ENCODE measurements around the gene CLUH.

Gene CLUH, protein sequence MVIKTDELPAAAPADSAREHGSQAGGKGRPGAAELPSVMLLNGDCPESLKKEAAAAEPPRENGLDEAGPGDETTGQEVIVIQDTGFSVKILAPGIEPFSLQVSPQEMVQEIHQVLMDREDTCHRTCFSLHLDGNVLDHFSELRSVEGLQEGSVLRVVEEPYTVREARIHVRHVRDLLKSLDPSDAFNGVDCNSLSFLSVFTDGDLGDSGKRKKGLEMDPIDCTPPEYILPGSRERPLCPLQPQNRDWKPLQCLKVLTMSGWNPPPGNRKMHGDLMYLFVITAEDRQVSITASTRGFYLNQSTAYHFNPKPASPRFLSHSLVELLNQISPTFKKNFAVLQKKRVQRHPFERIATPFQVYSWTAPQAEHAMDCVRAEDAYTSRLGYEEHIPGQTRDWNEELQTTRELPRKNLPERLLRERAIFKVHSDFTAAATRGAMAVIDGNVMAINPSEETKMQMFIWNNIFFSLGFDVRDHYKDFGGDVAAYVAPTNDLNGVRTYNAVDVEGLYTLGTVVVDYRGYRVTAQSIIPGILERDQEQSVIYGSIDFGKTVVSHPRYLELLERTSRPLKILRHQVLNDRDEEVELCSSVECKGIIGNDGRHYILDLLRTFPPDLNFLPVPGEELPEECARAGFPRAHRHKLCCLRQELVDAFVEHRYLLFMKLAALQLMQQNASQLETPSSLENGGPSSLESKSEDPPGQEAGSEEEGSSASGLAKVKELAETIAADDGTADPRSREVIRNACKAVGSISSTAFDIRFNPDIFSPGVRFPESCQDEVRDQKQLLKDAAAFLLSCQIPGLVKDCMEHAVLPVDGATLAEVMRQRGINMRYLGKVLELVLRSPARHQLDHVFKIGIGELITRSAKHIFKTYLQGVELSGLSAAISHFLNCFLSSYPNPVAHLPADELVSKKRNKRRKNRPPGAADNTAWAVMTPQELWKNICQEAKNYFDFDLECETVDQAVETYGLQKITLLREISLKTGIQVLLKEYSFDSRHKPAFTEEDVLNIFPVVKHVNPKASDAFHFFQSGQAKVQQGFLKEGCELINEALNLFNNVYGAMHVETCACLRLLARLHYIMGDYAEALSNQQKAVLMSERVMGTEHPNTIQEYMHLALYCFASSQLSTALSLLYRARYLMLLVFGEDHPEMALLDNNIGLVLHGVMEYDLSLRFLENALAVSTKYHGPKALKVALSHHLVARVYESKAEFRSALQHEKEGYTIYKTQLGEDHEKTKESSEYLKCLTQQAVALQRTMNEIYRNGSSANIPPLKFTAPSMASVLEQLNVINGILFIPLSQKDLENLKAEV (N-terminal part only)
- 49.3 to 59.6 (median 53.8) reads per million in 3 donors for total RNA-seq

- Histone ChIP-seq H3K9me3 (ENCODE audit: control insufficient read depth, low read length) (no peaks in the 10 kb centered on the region), H3K27ac (ENCODE audit: insufficient read depth, low read length, poor library complexity, severe bottlenecking) (peak within 1 kb of the TSS; percentile 51), H3K4me3 (ENCODE audit: insufficient read depth, low read depth, low read length, poor library complexity, severe bottlenecking) (peak within 1 kb of the TSS; percentile 69), H3K27me3 (replicated peaks; ENCODE audit: control insufficient read depth, insufficient read depth, low read length, poor library complexity, severe bottlenecking) (no peaks in the 10 kb centered on the region), H3K36me3 (ENCODE audit: control insufficient read depth, insufficient read depth, low read length) (no peaks in the 10 kb centered on the region), H3K4me1 (ENCODE audit: control insufficient read depth, insufficient read depth, low read length, poor library complexity, severe bottlenecking) (peaks cover 26% of the 10 kb centered on the region)
- peak; percentile 89 to 93 (median 92) for DNase-seq
Observed at GRCh38 chr17:2711608-2712299, at the start of gene CLUH. Gene CLUH (minus strand): TSS chr17:2711764. CDS start chr17:2711661, 103 bp downstream.

GRCh38 chr17:2758870-2759269 lies 47.3 kb upstream of the CLUH start:
- DNase-seq: no peak
- H3K9me3 ChIP-seq (ENCODE audit: control insufficient read depth, low read length): no peaks in the 10 kb centered on the region
- H3K4me3 ChIP-seq (ENCODE audit: insufficient read depth, low read depth, low read length, poor library complexity, severe bottlenecking): no peak overlapping the region
- H3K27ac ChIP-seq (ENCODE audit: insufficient read depth, low read length, poor library complexity, severe bottlenecking): no peak overlapping the region
- H3K27me3 ChIP-seq (replicated peaks; ENCODE audit: control insufficient read depth, insufficient read depth, low read length, poor library complexity, severe bottlenecking): peaks cover 19% of the 10 kb centered on the region
- H3K4me1 ChIP-seq (ENCODE audit: control insufficient read depth, insufficient read depth, low read length, poor library complexity, severe bottlenecking): peaks cover 11% of the 10 kb centered on the region
- H3K36me3 ChIP-seq (ENCODE audit: control insufficient read depth, insufficient read depth, low read length): no peaks in the 10 kb centered on the region

GRCh38 chr17:2755891-2756724 lies 44.5 kb upstream of the CLUH start:
- peaks cover 11% of the 10 kb centered on the region for H3K4me1 ChIP-seq (ENCODE audit: control insufficient read depth, insufficient read depth, low read length, poor library complexity, severe bottlenecking)
- peaks cover 19% of the 10 kb centered on the region for H3K27me3 ChIP-seq (replicated peaks; ENCODE audit: control insufficient read depth, insufficient read depth, low read length, poor library complexity, severe bottlenecking)
- H3K9me3 ChIP-seq (ENCODE audit: control insufficient read depth, low read length): no peaks in the 10 kb centered on the region
- peak overlapping the region; percentile 32 for H3K4me3 ChIP-seq (ENCODE audit: insufficient read depth, low read depth, low read length, poor library complexity, severe bottlenecking)
- no peaks in the 10 kb centered on the region for H3K36me3 ChIP-seq (ENCODE audit: control insufficient read depth, insufficient read depth, low read length)
- H3K27ac ChIP-seq (ENCODE audit: insufficient read depth, low read length, poor library complexity, severe bottlenecking): no peak overlapping the region
- no peak for DNase-seq

GRCh38 chr17:2751491-2751890 lies 39.9 kb upstream of the CLUH start:
- Histone ChIP-seq H3K27ac (ENCODE audit: insufficient read depth, low read length, poor library complexity, severe bottlenecking) (no peak overlapping the region), H3K27me3 (replicated peaks; ENCODE audit: control insufficient read depth, insufficient read depth, low read length, poor library complexity, severe bottlenecking) (peaks cover 25% of the 10 kb centered on the region), H3K4me1 (ENCODE audit: control insufficient read depth, insufficient read depth, low read length, poor library complexity, severe bottlenecking) (peaks cover 15% of the 10 kb centered on the region), H3K9me3 (ENCODE audit: control insufficient read depth, low read length) (no peaks in the 10 kb centered on the region), H3K36me3 (ENCODE audit: control insufficient read depth, insufficient read depth, low read length) (no peaks in the 10 kb centered on the region), H3K4me3 (ENCODE audit: insufficient read depth, low read depth, low read length, poor library complexity, severe bottlenecking) (no peak overlapping the region)
- DNase-seq: no peak

DNA sequence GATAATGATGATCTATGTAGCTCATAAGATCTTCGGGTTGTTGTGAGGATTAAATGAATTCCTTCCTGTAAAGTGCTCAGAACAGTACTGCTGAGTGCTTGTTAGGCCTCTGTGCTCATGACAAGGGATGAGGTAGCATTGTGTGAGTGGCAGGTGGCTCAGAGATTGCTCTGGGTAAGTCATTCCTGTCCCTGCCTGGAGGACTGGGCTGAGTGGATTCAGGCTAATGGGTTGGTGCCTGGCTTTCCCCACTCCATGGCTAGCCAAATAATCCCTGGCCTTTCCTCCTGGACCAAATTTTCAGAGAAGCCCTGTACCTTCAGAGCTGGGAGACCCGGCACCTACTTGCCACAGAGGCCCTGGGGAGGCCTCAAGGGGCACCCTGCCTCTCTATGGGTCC lies 39.2 kb upstream of the CLUH start:
- Histone ChIP-seq H3K27me3 (replicated peaks; ENCODE audit: control insufficient read depth, insufficient read depth, low read length, poor library complexity, severe bottlenecking) (peaks cover 19% of the 10 kb centered on the region), H3K9me3 (ENCODE audit: control insufficient read depth, low read length) (no peaks in the 10 kb centered on the region), H3K4me1 (ENCODE audit: control insufficient read depth, insufficient read depth, low read length, poor library complexity, severe bottlenecking) (peaks cover 7% of the 10 kb centered on the region), H3K4me3 (ENCODE audit: insufficient read depth, low read depth, low read length, poor library complexity, severe bottlenecking) (no peak overlapping the region), H3K36me3 (ENCODE audit: control insufficient read depth, insufficient read depth, low read length) (no peaks in the 10 kb centered on the region), H3K27ac (ENCODE audit: insufficient read depth, low read length, poor library complexity, severe bottlenecking) (no peak overlapping the region)
- DNase-seq: no peak

- Histone ChIP-seq H3K36me3 (ENCODE audit: control insufficient read depth, insufficient read depth, low read length) (no peaks in the 10 kb centered on the region), H3K4me3 (ENCODE audit: insufficient read depth, low read depth, low read length, poor library complexity, severe bottlenecking) (no peak overlapping the region), H3K27ac (ENCODE audit: insufficient read depth, low read length, poor library complexity, severe bottlenecking) (no peak overlapping the region), H3K4me1 (ENCODE audit: control insufficient read depth, insufficient read depth, low read length, poor library complexity, severe bottlenecking) (peaks cover 5% of the 10 kb centered on the region), H3K27me3 (replicated peaks; ENCODE audit: control insufficient read depth, insufficient read depth, low read length, poor library complexity, severe bottlenecking) (peaks cover 15% of the 10 kb centered on the region), H3K9me3 (ENCODE audit: control insufficient read depth, low read length) (no peaks in the 10 kb centered on the region)
- peak; percentile 27 to 53 (median 48) for DNase-seq
Observed at GRCh38 chr17:2749784-2750181, 38.2 kb upstream of the CLUH start.

DNA sequence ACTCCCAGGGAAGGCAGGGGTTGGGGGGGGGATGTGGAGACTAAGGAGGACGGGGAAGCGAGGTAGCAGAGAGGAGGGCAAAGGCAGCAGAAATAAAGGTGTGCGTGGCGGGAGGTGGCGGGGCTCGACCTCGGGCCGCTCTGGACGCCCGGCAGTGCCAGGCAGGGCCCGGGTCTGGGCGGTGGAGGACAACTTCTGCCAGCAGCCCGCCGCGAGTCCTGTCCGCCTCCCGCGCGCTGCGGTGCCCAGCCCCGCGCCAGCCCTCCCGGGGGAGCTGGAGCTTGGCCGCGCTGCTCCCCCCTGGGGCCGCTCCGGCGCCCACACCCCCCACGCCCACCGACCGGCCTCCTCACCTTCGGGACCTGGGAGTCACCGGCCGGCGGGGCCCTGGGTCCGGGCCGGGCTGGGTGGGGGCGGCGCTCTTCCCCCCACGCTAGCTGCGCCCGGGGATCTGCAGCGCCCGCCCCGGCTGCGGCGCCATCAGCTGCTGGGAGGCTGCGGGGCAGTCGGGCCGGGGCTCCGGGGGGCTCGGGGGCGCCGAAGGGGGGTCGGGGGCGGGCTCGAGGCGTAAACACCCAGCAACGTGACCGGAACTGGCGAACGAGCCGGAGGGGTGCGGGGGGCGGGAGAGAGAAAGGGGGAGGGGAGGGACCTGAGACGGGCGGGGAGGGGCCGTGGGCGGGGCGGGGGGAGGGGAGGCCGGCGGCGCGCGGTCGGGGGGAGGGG lies 37.7 kb upstream of the CLUH start, which contains the start of gene CCDC92B:
Gene CCDC92B (minus strand): TSS at position 595 of the 726 bp plus-strand sequence. CDS start 14,507 bp downstream, outside the sequence.
- Histone ChIP-seq H3K36me3 (ENCODE audit: control insufficient read depth, insufficient read depth, low read length) (no peaks in the 10 kb centered on the region), H3K27ac (ENCODE audit: insufficient read depth, low read length, poor library complexity, severe bottlenecking) (no peak within 1 kb of the TSS), H3K4me1 (ENCODE audit: control insufficient read depth, insufficient read depth, low read length, poor library complexity, severe bottlenecking) (peaks cover 5% of the 10 kb centered on the region), H3K27me3 (replicated peaks; ENCODE audit: control insufficient read depth, insufficient read depth, low read length, poor library complexity, severe bottlenecking) (peaks cover 15% of the 10 kb centered on the region), H3K4me3 (ENCODE audit: insufficient read depth, low read depth, low read length, poor library complexity, severe bottlenecking) (no peak within 1 kb of the TSS), H3K9me3 (ENCODE audit: control insufficient read depth, low read length) (no peaks in the 10 kb centered on the region)
- DNase-seq: no peak

DNA sequence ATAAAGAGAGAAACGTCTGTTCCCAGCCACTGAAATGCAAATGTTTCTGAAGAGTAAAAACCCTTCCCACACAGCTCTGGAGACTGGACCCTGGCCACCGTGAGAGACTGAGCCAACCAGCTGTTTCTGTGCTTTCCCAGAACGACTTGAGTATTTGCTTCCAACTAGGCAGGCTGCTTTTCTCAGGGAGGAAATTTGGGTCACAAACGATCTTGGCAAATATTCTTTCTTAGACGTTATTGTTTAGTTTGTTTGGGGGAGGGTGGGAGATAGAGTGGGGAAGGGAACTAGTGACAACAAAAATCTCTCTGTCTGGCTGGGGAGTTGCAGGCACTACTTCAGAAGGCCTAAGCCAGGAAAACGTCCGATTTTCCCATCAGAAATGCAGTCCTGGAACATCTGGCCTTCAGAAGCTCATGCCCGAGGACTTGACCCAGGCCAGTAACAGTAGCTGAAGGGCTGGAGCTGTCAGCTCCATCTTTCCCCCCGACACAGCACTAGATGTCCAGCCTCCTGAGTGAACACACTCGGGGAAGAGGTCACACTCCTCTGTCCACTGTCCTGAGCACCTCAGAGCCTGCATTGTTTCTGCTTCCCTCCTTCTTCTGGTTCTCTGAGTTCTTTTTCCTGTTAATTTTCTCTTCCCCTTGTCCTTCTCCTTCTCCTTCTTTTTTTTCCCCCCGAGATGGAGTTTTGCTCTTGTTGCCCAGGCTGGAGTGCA lies 33.9 kb upstream of the CLUH start:
- Histone ChIP-seq H3K27ac (ENCODE audit: insufficient read depth, low read length, poor library complexity, severe bottlenecking) (no peak overlapping the region), H3K9me3 (ENCODE audit: control insufficient read depth, low read length) (no peaks in the 10 kb centered on the region), H3K36me3 (ENCODE audit: control insufficient read depth, insufficient read depth, low read length) (no peaks in the 10 kb centered on the region), H3K4me3 (ENCODE audit: insufficient read depth, low read depth, low read length, poor library complexity, severe bottlenecking) (no peak overlapping the region), H3K27me3 (replicated peaks; ENCODE audit: control insufficient read depth, insufficient read depth, low read length, poor library complexity, severe bottlenecking) (peaks cover 15% of the 10 kb centered on the region), H3K4me1 (ENCODE audit: control insufficient read depth, insufficient read depth, low read length, poor library complexity, severe bottlenecking) (peaks cover 5% of the 10 kb centered on the region)
- DNase-seq: no peak
